Spleen (tissue), 7 donors: ENCODE measurements around the gene GALNT18.

ENCODE experiments used
- CTCF ChIP-seq, 11 experiments: fragments of 200-600 bp in 7 of 11; fragments of 450-650 bp in 4 of 11; sonication (generic) in 4 of 11; IDR thresholded peaks in 8 of 11; conservative IDR thresholded peaks in 3 of 11; 1 replicate in 7 of 11; 2 replicates in 4 of 11; pipeline versions ENCODE4 v1.4.0 to v1.8.0; 2016 to 2021; ENCODE audit warnings: antibody characterized with exemption in 11 of 11, inconsistent platforms in 4 of 11, mild to moderate bottlenecking in 1 of 11
- POLR2A ChIP-seq, 3 donors: fragments of 450-650 bp; IDR thresholded peaks; one replicate each; pipeline ENCODE4 v1.5.1; 2017; ENCODE audit warnings: antibody characterized with exemption in 3 of 3, mild to moderate bottlenecking in 1 of 3
- donor health status: DM: no; HTN: no; CAD: no; lungs with moderate emphysema.
- donor health status: DM: no; HTN: no; CAD: no.
- donor health status: DM: no; HTN: no; CAD: no.

- TF ChIP-seq POLR2A (IDR thresholded peaks at IDR 0.05) = no peak
- TF ChIP-seq CTCF (IDR thresholded peaks at IDR 0.05 in 8 of 11, conservative IDR thresholded peaks at IDR 0.05 in 3 of 11) = no peak
Observed at GRCh38 chr11:11502263-11502861, 119.4 kb downstream of the GALNT18 start.
